ENCODE data around the gene USP17L13.
"Not testable (repeated sequence)": the region's sequence is repeated elsewhere in the genome, so short reads cannot be mapped to it uniquely, and the experiment has no call there.

The USP17L13 gene

DNA sequence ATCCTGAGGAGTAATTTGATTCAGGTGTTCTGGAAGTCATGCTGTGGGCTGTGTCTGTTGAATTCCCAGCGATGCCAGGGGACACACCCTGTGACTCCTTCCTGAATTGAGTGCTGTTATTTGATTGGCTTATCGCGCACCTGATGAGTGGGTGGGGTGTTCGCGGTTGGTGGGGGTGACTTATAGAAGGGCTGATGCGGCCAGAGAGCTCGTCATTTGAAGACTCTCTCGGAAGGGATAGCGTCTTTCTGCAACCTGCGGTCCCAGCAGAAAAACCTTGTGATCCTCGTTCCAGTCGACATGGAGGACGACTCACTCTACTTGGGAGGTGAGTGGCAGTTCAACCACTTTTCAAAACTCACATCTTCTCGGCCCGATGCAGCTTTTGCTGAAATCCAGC lies 33.1 kb downstream of the USP17L13 start, which contains the start of gene USP17L20:
Gene USP17L20, plus strand, starts transcription at position 301 of the 400 bp plus-strand sequence. Its CDS starts 0 bp downstream, at position 301.
- H3K9me3 ChIP-seq (ENCODE audit: control insufficient read depth, low read length); H3K4me3 ChIP-seq (ENCODE audit: low read length); DNase-seq (ENCODE audit: low read depth); H3K27me3 ChIP-seq (replicated peaks; ENCODE audit: control insufficient read depth, insufficient read depth, low read length); H3K36me3 ChIP-seq (ENCODE audit: control insufficient read depth, insufficient read depth, low read length, severe bottlenecking); H3K4me1 ChIP-seq (ENCODE audit: control insufficient read depth, insufficient read depth, low read length); H3K9ac ChIP-seq (ENCODE audit: low read length): not testable (repeated sequence)

DNA sequence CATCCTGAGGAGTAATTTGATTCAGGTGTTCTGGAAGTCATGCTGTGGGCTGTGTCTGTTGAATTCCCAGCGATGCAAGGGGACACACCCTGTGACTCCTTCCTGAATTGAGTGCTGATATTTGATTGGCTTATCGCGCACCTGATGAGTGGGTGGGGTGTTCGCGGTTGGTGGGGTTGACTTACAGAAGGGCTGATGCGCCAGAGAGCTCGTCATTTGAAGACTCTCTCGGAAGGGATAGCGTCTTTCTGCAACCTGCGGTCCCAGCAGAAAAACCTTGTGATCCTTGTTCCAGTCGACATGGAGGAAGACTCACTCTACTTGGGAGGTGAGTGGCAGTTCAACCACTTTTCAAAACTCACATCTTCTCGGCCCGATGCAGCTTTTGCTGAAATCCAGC lies 37.9 kb downstream of the USP17L13 start, which contains the start of gene USP17L21:
Gene USP17L21, plus strand, starts transcription at position 301 of the 400 bp plus-strand sequence. Its CDS starts 0 bp downstream, at position 301.
- not testable (repeated sequence) for H3K27me3 ChIP-seq (replicated peaks; ENCODE audit: control insufficient read depth, insufficient read depth, low read length); H3K36me3 ChIP-seq (ENCODE audit: control insufficient read depth, insufficient read depth, low read length, severe bottlenecking); DNase-seq (ENCODE audit: low read depth); H3K4me1 ChIP-seq (ENCODE audit: control insufficient read depth, insufficient read depth, low read length); H3K4me3 ChIP-seq (ENCODE audit: low read length); H3K9me3 ChIP-seq (ENCODE audit: control insufficient read depth, low read length); H3K9ac ChIP-seq (ENCODE audit: low read length)

DNA sequence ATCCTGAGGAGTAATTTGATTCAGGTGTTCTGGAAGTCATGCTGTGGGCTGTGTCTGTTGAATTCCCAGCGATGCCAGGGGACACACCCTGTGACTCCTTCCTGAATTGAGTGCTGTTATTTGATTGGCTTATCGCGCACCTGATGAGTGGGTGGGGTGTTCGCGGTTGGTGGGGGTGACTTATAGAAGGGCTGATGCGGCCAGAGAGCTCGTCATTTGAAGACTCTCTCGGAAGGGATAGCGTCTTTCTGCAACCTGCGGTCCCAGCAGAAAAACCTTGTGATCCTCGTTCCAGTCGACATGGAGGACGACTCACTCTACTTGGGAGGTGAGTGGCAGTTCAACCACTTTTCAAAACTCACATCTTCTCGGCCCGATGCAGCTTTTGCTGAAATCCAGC lies 42.6 kb downstream of the USP17L13 start, which contains the start of gene USP17L22:
Gene USP17L22, plus strand, starts transcription at position 301 of the 400 bp plus-strand sequence. Its CDS starts 0 bp downstream, at position 301.
- DNase-seq (ENCODE audit: low read depth); H3K4me3 ChIP-seq (ENCODE audit: low read length); H3K4me1 ChIP-seq (ENCODE audit: control insufficient read depth, insufficient read depth, low read length); H3K36me3 ChIP-seq (ENCODE audit: control insufficient read depth, insufficient read depth, low read length, severe bottlenecking); H3K9me3 ChIP-seq (ENCODE audit: control insufficient read depth, low read length); H3K9ac ChIP-seq (ENCODE audit: low read length); H3K27me3 ChIP-seq (replicated peaks; ENCODE audit: control insufficient read depth, insufficient read depth, low read length): not testable (repeated sequence)

DNA sequence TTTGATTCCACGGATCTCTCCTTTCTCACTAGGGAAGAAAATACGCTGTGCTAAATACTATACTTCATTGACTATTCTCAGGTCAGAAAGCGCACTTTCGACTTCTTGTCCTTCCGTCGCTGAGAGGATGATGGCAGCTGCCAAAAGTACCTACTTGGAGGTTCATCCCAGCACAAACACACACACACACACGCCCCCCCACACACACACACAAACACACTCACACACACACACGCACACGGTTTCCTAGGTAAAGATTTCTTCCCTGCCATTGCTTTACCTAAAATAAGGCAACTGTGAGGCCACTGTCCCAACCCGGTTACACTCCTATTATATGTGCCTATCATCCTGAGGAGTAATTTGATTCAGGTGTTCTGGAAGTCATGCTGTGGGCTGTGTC lies 47.0 kb downstream of the USP17L13 start:
- H3K36me3 ChIP-seq (ENCODE audit: control insufficient read depth, insufficient read depth, low read length, severe bottlenecking); H3K9ac ChIP-seq (ENCODE audit: low read length); H3K4me3 ChIP-seq (ENCODE audit: low read length); H3K4me1 ChIP-seq (ENCODE audit: control insufficient read depth, insufficient read depth, low read length); H3K9me3 ChIP-seq (ENCODE audit: control insufficient read depth, low read length); H3K27me3 ChIP-seq (replicated peaks; ENCODE audit: control insufficient read depth, insufficient read depth, low read length); DNase-seq (ENCODE audit: low read depth): not testable (repeated sequence)

Data from adipocyte (in vitro differentiated cells).